ENCODE data around the gene CHST4.
"Not testable (repeated sequence)": the region's sequence is repeated elsewhere in the genome, so short reads cannot be mapped to it uniquely, and the experiment has no call there.

Gene CHST4

GRCh38 chr16:71493213-71493612 lies 33.0 kb upstream of the CHST4 start:
- H3K27ac ChIP-seq (ENCODE audit: low read length) = no peak overlapping the region
- H3K36me3 ChIP-seq (ENCODE audit: control insufficient read depth, insufficient read depth, low read length) = no peaks in the 10 kb centered on the region
- no CpG with 5 or more reads among the region's 3 CpGs for WGBS (ENCODE audit: insufficient coverage, insufficient read length)
- H3K4me3 ChIP-seq (ENCODE audit: low read length) = no peak overlapping the region
- no peak for DNase-seq (ENCODE audit: low read depth, low spot score)
- no peaks in the 10 kb centered on the region for H3K4me1 ChIP-seq (ENCODE audit: control insufficient read depth, insufficient read depth, low read length)
- no peaks in the 10 kb centered on the region for H3K27me3 ChIP-seq (ENCODE audit: control insufficient read depth, insufficient read depth, low read length)
- no peaks in the 10 kb centered on the region for H3K9me3 ChIP-seq (ENCODE audit: control insufficient read depth, insufficient read depth, low read length)

- no peak overlapping the region for H3K27ac ChIP-seq (ENCODE audit: low read length)
- H3K9me3 ChIP-seq (ENCODE audit: control insufficient read depth, insufficient read depth, low read length) = no peaks in the 10 kb centered on the region
- WGBS (ENCODE audit: insufficient coverage, insufficient read length) = no CpG with 5 or more reads among the region's 3 CpGs
- DNase-seq (ENCODE audit: low read depth, low spot score) = no peak
- no peaks in the 10 kb centered on the region for H3K4me1 ChIP-seq (ENCODE audit: control insufficient read depth, insufficient read depth, low read length)
- H3K4me3 ChIP-seq (ENCODE audit: low read length) = no peak overlapping the region
- no peaks in the 10 kb centered on the region for H3K36me3 ChIP-seq (ENCODE audit: control insufficient read depth, insufficient read depth, low read length)
- H3K27me3 ChIP-seq (ENCODE audit: control insufficient read depth, insufficient read depth, low read length) = no peaks in the 10 kb centered on the region
These were observed 28.2 kb upstream of the CHST4 start for GRCh38 chr16:71498031-71498430.

- no peaks in the 10 kb centered on the region for H3K9me3 ChIP-seq (ENCODE audit: control insufficient read depth, insufficient read depth, low read length)
- H3K4me3 ChIP-seq (ENCODE audit: low read length) = no peak overlapping the region
- no peaks in the 10 kb centered on the region for H3K36me3 ChIP-seq (ENCODE audit: control insufficient read depth, insufficient read depth, low read length)
- no peaks in the 10 kb centered on the region for H3K4me1 ChIP-seq (ENCODE audit: control insufficient read depth, insufficient read depth, low read length)
- no CpG with 5 or more reads among the region's 3 CpGs for WGBS (ENCODE audit: insufficient coverage, insufficient read length)
- no peaks in the 10 kb centered on the region for H3K27me3 ChIP-seq (ENCODE audit: control insufficient read depth, insufficient read depth, low read length)
- DNase-seq (ENCODE audit: low read depth, low spot score) = peak; percentile 35
- no peak overlapping the region for H3K27ac ChIP-seq (ENCODE audit: low read length)
These were observed 26.4 kb upstream of the CHST4 start for GRCh38 chr16:71499775-71500364.

- H3K27ac ChIP-seq (ENCODE audit: low read length) = no peak overlapping the region
- H3K9me3 ChIP-seq (ENCODE audit: control insufficient read depth, insufficient read depth, low read length) = no peaks in the 10 kb centered on the region
- no CpG with 5 or more reads among the region's 2 CpGs for WGBS (ENCODE audit: insufficient coverage, insufficient read length)
- DNase-seq (ENCODE audit: low read depth, low spot score) = no peak
- no peaks in the 10 kb centered on the region for H3K27me3 ChIP-seq (ENCODE audit: control insufficient read depth, insufficient read depth, low read length)
- no peaks in the 10 kb centered on the region for H3K4me1 ChIP-seq (ENCODE audit: control insufficient read depth, insufficient read depth, low read length)
- no peak overlapping the region for H3K4me3 ChIP-seq (ENCODE audit: low read length)
- no peaks in the 10 kb centered on the region for H3K36me3 ChIP-seq (ENCODE audit: control insufficient read depth, insufficient read depth, low read length)
These were observed 25.3 kb upstream of the CHST4 start for GRCh38 chr16:71500964-71501363.

- Histone ChIP-seq H3K27ac (ENCODE audit: low read length) (no peak overlapping the region), H3K27me3 (ENCODE audit: control insufficient read depth, insufficient read depth, low read length) (no peaks in the 10 kb centered on the region), H3K4me3 (ENCODE audit: low read length) (no peak overlapping the region), H3K4me1 (ENCODE audit: control insufficient read depth, insufficient read depth, low read length) (no peaks in the 10 kb centered on the region), H3K9me3 (ENCODE audit: control insufficient read depth, insufficient read depth, low read length) (no peaks in the 10 kb centered on the region), H3K36me3 (ENCODE audit: control insufficient read depth, insufficient read depth, low read length) (no peaks in the 10 kb centered on the region)
- no CpG with 5 or more reads among the region's 3 CpGs for WGBS (ENCODE audit: insufficient coverage, insufficient read length)
- DNase-seq (ENCODE audit: low read depth, low spot score) = no peak
These were observed 24.7 kb upstream of the CHST4 start for GRCh38 chr16:71501547-71501946.

GRCh38 chr16:71504051-71504450 lies 22.2 kb upstream of the CHST4 start:
- DNase-seq (ENCODE audit: low read depth, low spot score); H3K4me3 ChIP-seq (ENCODE audit: low read length); H3K27ac ChIP-seq (ENCODE audit: low read length); H3K9me3 ChIP-seq (ENCODE audit: control insufficient read depth, insufficient read depth, low read length); H3K4me1 ChIP-seq (ENCODE audit: control insufficient read depth, insufficient read depth, low read length); H3K36me3 ChIP-seq (ENCODE audit: control insufficient read depth, insufficient read depth, low read length); H3K27me3 ChIP-seq (ENCODE audit: control insufficient read depth, insufficient read depth, low read length): not testable (repeated sequence)
- no CpG with 5 or more reads among the region's 7 CpGs for WGBS (ENCODE audit: insufficient coverage, insufficient read length)

- H3K9me3 ChIP-seq (ENCODE audit: control insufficient read depth, insufficient read depth, low read length) = no peaks in the 10 kb centered on the region
- H3K4me3 ChIP-seq (ENCODE audit: low read length) = no peak overlapping the region
- no peaks in the 10 kb centered on the region for H3K4me1 ChIP-seq (ENCODE audit: control insufficient read depth, insufficient read depth, low read length)
- no peaks in the 10 kb centered on the region for H3K36me3 ChIP-seq (ENCODE audit: control insufficient read depth, insufficient read depth, low read length)
- H3K27me3 ChIP-seq (ENCODE audit: control insufficient read depth, insufficient read depth, low read length) = no peaks in the 10 kb centered on the region
- DNase-seq (ENCODE audit: low read depth, low spot score) = no peak
- WGBS (ENCODE audit: insufficient coverage, insufficient read length) = no CpG with 5 or more reads among the region's 5 CpGs
- no peak overlapping the region for H3K27ac ChIP-seq (ENCODE audit: low read length)
These were observed 21.3 kb upstream of the CHST4 start for GRCh38 chr16:71504901-71505300.

GRCh38 chr16:71507061-71507460 lies 19.2 kb upstream of the CHST4 start:
- no CpG with 5 or more reads among the region's 1 CpG for WGBS (ENCODE audit: insufficient coverage, insufficient read length)
- Histone ChIP-seq H3K27ac (ENCODE audit: low read length) (no peak overlapping the region), H3K4me1 (ENCODE audit: control insufficient read depth, insufficient read depth, low read length) (no peaks in the 10 kb centered on the region), H3K27me3 (ENCODE audit: control insufficient read depth, insufficient read depth, low read length) (no peaks in the 10 kb centered on the region), H3K36me3 (ENCODE audit: control insufficient read depth, insufficient read depth, low read length) (no peaks in the 10 kb centered on the region), H3K9me3 (ENCODE audit: control insufficient read depth, insufficient read depth, low read length) (no peaks in the 10 kb centered on the region; the same call in 1 of the 2 replicates), H3K4me3 (ENCODE audit: low read length) (no peak overlapping the region)
- no peak for DNase-seq (ENCODE audit: low read depth, low spot score)

- H3K9me3 ChIP-seq (ENCODE audit: control insufficient read depth, insufficient read depth, low read length) = no peaks in the 10 kb centered on the region; the same call in 1 of the 2 replicates
- H3K27ac ChIP-seq (ENCODE audit: low read length) = no peak overlapping the region
- no peaks in the 10 kb centered on the region for H3K4me1 ChIP-seq (ENCODE audit: control insufficient read depth, insufficient read depth, low read length)
- no peaks in the 10 kb centered on the region for H3K27me3 ChIP-seq (ENCODE audit: control insufficient read depth, insufficient read depth, low read length)
- no peak for DNase-seq (ENCODE audit: low read depth, low spot score)
- no peaks in the 10 kb centered on the region for H3K36me3 ChIP-seq (ENCODE audit: control insufficient read depth, insufficient read depth, low read length)
- H3K4me3 ChIP-seq (ENCODE audit: low read length) = no peak overlapping the region
- WGBS (ENCODE audit: insufficient coverage, insufficient read length) = no CpG with 5 or more reads among the region's 1 CpG
These were observed 12.9 kb upstream of the CHST4 start for GRCh38 chr16:71513302-71513701.

- Histone ChIP-seq H3K36me3 (ENCODE audit: control insufficient read depth, insufficient read depth, low read length) (no peaks in the 10 kb centered on the region), H3K9me3 (ENCODE audit: control insufficient read depth, insufficient read depth, low read length) (no peaks in the 10 kb centered on the region; the same call in 1 of the 2 replicates), H3K27me3 (ENCODE audit: control insufficient read depth, insufficient read depth, low read length) (no peaks in the 10 kb centered on the region), H3K27ac (ENCODE audit: low read length) (no peak overlapping the region), H3K4me3 (ENCODE audit: low read length) (no peak overlapping the region), H3K4me1 (ENCODE audit: control insufficient read depth, insufficient read depth, low read length) (no peaks in the 10 kb centered on the region)
- WGBS (ENCODE audit: insufficient coverage, insufficient read length) = no CpG with 5 or more reads among the region's 7 CpGs
- no peak for DNase-seq (ENCODE audit: low read depth, low spot score)
These were observed 11.8 kb upstream of the CHST4 start for GRCh38 chr16:71514476-71514875.

- DNase-seq (ENCODE audit: low read depth, low spot score) = no peak
- Histone ChIP-seq H3K4me3 (ENCODE audit: low read length) (no peak overlapping the region), H3K27me3 (ENCODE audit: control insufficient read depth, insufficient read depth, low read length) (no peaks in the 10 kb centered on the region), H3K9me3 (ENCODE audit: control insufficient read depth, insufficient read depth, low read length) (no peaks in the 10 kb centered on the region; the same call in 1 of the 2 replicates), H3K36me3 (ENCODE audit: control insufficient read depth, insufficient read depth, low read length) (no peaks in the 10 kb centered on the region), H3K27ac (ENCODE audit: low read length) (no peak overlapping the region), H3K4me1 (ENCODE audit: control insufficient read depth, insufficient read depth, low read length) (no peaks in the 10 kb centered on the region)
- whole genome bisulfite sequencing (ENCODE audit: insufficient coverage, insufficient read length) = no CpG with 5 or more reads among the region's 3 CpGs
These were observed 11.2 kb upstream of the CHST4 start for GRCh38 chr16:71515026-71515425.

Data from iPS DF 6.9 (cell line).